Measurements from ENCODE around the gene UBE2V1. TPM values are rescaled to one million over a fixed set of nuclear protein-coding genes. Genes with fewer than 3 reads are reported as not detected.
"Not testable (repeated sequence)": the region's sequence is repeated elsewhere in the genome, so short reads cannot be mapped to it uniquely, and the experiment has no call there.

UBE2V1 gene
- total RNA-seq, 1 donor from 2014 or later, result 77.8 TPM

GRCh38 chr20:50101887-50102286 lies 11.1 kb downstream of the UBE2V1 start:
- ATAC-seq (ENCODE audit: poor library complexity) (no peak), DNase-seq (no peak)

GRCh38 chr20:50101281-50101680 lies 11.7 kb downstream of the UBE2V1 start:
- ATAC-seq (ENCODE audit: poor library complexity), result no peak
- intact Hi-C loops (cut with DNase I), result no loop called here
- no peak for DNase-seq

More at GRCh38 chr20:50101887-50102286, 11.1 kb downstream of the UBE2V1 start:
- intact Hi-C loops (cut with DNase I), result no loop called here

- intact Hi-C loops (cut with DNase I), result no loop called here
- ATAC-seq (ENCODE audit: poor library complexity), result peak; percentile 65
- no peak for DNase-seq
These were observed 12.4 kb downstream of the UBE2V1 start for GRCh38 chr20:50100552-50100951.

- no peak for DNase-seq
- intact Hi-C loops (cut with DNase I), result no loop called here
These were observed 13.4 kb downstream of the UBE2V1 start for GRCh38 chr20:50099565-50099991.

GRCh38 chr20:50099113-50099512 lies 13.8 kb downstream of the UBE2V1 start:
- ATAC-seq (ENCODE audit: poor library complexity), result no peak
- intact Hi-C loops (cut with DNase I), result no loop called here
- DNase-seq, result no peak

More at GRCh38 chr20:50099565-50099991, 13.4 kb downstream of the UBE2V1 start:
- no peak for ATAC-seq (ENCODE audit: poor library complexity)

- DNase-seq (no peak), ATAC-seq (ENCODE audit: poor library complexity) (peak; percentile 22)
- intact Hi-C loops (cut with DNase I), result no loop called here
These were observed 14.7 kb downstream of the UBE2V1 start for GRCh38 chr20:50098259-50098658.

GRCh38 chr20:50097843-50098242 lies 15.1 kb downstream of the UBE2V1 start:
- intact Hi-C loops (cut with DNase I), result no loop called here
- no peak for ATAC-seq (ENCODE audit: poor library complexity)
- no peak for DNase-seq

GRCh38 chr20:50096237-50096636 lies 16.7 kb downstream of the UBE2V1 start:
- no peak for ATAC-seq (ENCODE audit: poor library complexity)
- intact Hi-C loops (cut with DNase I), result no loop called here
- DNase-seq, result no peak

- intact Hi-C loops (cut with DNase I), result no loop called here
- no peak for DNase-seq
- ATAC-seq (ENCODE audit: poor library complexity), result peak; percentile 32
These were observed 17.4 kb downstream of the UBE2V1 start for GRCh38 chr20:50095476-50096078.

- no peak for DNase-seq
- ATAC-seq (ENCODE audit: poor library complexity), result no peak
- intact Hi-C loops (cut with DNase I), result no loop called here
These were observed 18.4 kb downstream of the UBE2V1 start for GRCh38 chr20:50094522-50094921.

- ATAC-seq (ENCODE audit: poor library complexity) (no peak), DNase-seq (no peak)
- intact Hi-C loops (cut with DNase I), result no loop called here
These were observed 19.7 kb downstream of the UBE2V1 start for GRCh38 chr20:50093240-50093639.

GRCh38 chr20:50092436-50092835 lies 20.5 kb downstream of the UBE2V1 start:
- ATAC-seq (ENCODE audit: poor library complexity), result no peak

GRCh38 chr20:50089787-50090177 lies 23.2 kb downstream of the UBE2V1 start:
- DNase-seq, result no peak
- ATAC-seq (ENCODE audit: poor library complexity), result no peak
- intact Hi-C loops (cut with DNase I), result loop anchor here (5.0 kb wide), 1 partner anchor 107 kb away; the partner anchor contains the start of gene SNAI1

More at GRCh38 chr20:50092436-50092835, 20.5 kb downstream of the UBE2V1 start:
- intact Hi-C loops (cut with DNase I), result no loop called here
- DNase-seq, result no peak

GRCh38 chr20:50089140-50089786 lies 23.7 kb downstream of the UBE2V1 start:
- no peak for DNase-seq
- intact Hi-C loops (cut with DNase I), result loop anchor here (5.0 kb wide), 1 partner anchor 107 kb away; the partner anchor contains the start of gene SNAI1
- no peak for ATAC-seq (ENCODE audit: poor library complexity)

- intact Hi-C loops (cut with DNase I), result loop anchor here (5.0 kb wide), 1 partner anchor 106 kb away; the partner anchor contains the start of gene SNAI1
- ATAC-seq (ENCODE audit: poor library complexity) (no peak), DNase-seq (no peak)
These were observed 24.9 kb downstream of the UBE2V1 start for GRCh38 chr20:50088022-50088421.

GRCh38 chr20:50085481-50086365 lies 27.2 kb downstream of the UBE2V1 start:
- intact Hi-C loops (cut with DNase I), result loop anchor here (5.0 kb wide), 1 partner anchor 103 kb away; the partner anchor contains the start of gene SNAI1
- peak; percentile 76 for ATAC-seq (ENCODE audit: poor library complexity)
- DNase-seq, result peak; percentile 40

- intact Hi-C loops (cut with DNase I), result loop anchor here (5.0 kb wide), 1 partner anchor 103 kb away; the partner anchor contains the start of gene SNAI1
- DNase-seq (no peak), ATAC-seq (ENCODE audit: poor library complexity) (no peak)
These were observed 27.8 kb downstream of the UBE2V1 start for GRCh38 chr20:50085146-50085480.

GRCh38 chr20:50083034-50083433 lies 29.9 kb downstream of the UBE2V1 start:
- no peak for ATAC-seq (ENCODE audit: poor library complexity)
- intact Hi-C loops (cut with DNase I), result no loop called here
- DNase-seq, result no peak

GRCh38 chr20:50082056-50082455 lies 30.9 kb downstream of the UBE2V1 start:
- intact Hi-C loops (cut with DNase I); DNase-seq; ATAC-seq (ENCODE audit: poor library complexity): not testable (repeated sequence)

Data from Right ventricle myocardium superior (tissue), 1 donor.